Tibial artery (tissue), 4 donors: ENCODE data around the gene CYP46A1.

Source experiments
- DNase-seq, 2 donors: peaks; one replicate each; pipeline ENCODE4 v3.0.0-alpha.2; 2019
- H3K27ac ChIP-seq, 2 donors: fragments of 200-600 bp; sonication (generic) in 1 of 2; 1 replicate in 1 of 2; 2 replicates in 1 of 2; pipeline ENCODE4 v1.5.1; 2018 to 2019; ENCODE audit warnings: mild to moderate bottlenecking in 1 of 2
- H3K27me3 ChIP-seq, 2 donors: fragments of 200-600 bp; sonication (generic) in 1 of 2; one replicate each; pipeline versions ENCODE4 v1.5.1 to v1.6.0; 2016 to 2019
- H3K36me3 ChIP-seq, 3 donors: fragments of 200-600 bp; sonication (generic) in 2 of 3; one replicate each; pipeline ENCODE4 v1.5.1; 2016 to 2019; ENCODE audit warnings: mild to moderate bottlenecking in 2 of 3
- H3K4me1 ChIP-seq, 4 donors: fragments of 200-600 bp; sonication (generic) in 2 of 4; 1 replicate in 3 of 4; 2 replicates in 1 of 4; pipeline ENCODE4 v1.5.1; 2016 to 2019
- H3K4me3 ChIP-seq, 2 donors: fragments of 200-600 bp; sonication (generic) in 1 of 2; 1 replicate in 1 of 2; 2 replicates in 1 of 2; pipeline ENCODE4 v1.5.1; 2018 to 2019; ENCODE audit warnings: mild to moderate bottlenecking in 2 of 2
- H3K9me3 ChIP-seq, 3 donors: fragments of 200-600 bp; sonication (generic) in 1 of 3; one replicate each; pipeline ENCODE4 v1.5.1; 2016 to 2019
- CTCF ChIP-seq, 2 experiments: fragments of 200-600 bp in 1 of 2; fragments of 450-650 bp in 1 of 2; IDR thresholded peaks; one replicate each; pipeline ENCODE4 v1.5.1; 2017 to 2019; ENCODE audit warnings: antibody characterized with exemption in 2 of 2, mild to moderate bottlenecking in 1 of 2, moderate library complexity in 1 of 2
- intact Hi-C: fragments of 100-400 bp; cut with DNase I; formaldehyde crosslinking; loops from one replicate; pipeline ENCODE4 v1.15.0; 2023; ENCODE audit warnings: low total_unique reads

CYP46A1 gene

GRCh38 chr14:99731547-99732435 lies 47.7 kb downstream of the CYP46A1 start:
- no peak for TF ChIP-seq CTCF (IDR thresholded peaks at IDR 0.05)
- DNase-seq, result peak in 1 of 2 donors; percentile 64
- Histone ChIP-seq H3K27ac (peak overlapping the region in 1 of 2 donors; percentile 27), H3K27me3 (peaks cover 0 to 15% of the 10 kb centered on the region in 2 donors), H3K36me3 (no peaks in the 10 kb centered on the region), H3K9me3 (no peaks in the 10 kb centered on the region), H3K4me1 (peaks cover 0 to 50% (median 22%) of the 10 kb centered on the region in 4 donors), H3K4me3 (no peak overlapping the region)
- intact Hi-C loops, result no loop called here

GRCh38 chr14:99732436-99733210 lies 48.5 kb downstream of the CYP46A1 start:
- H3K27ac ChIP-seq, result no peak overlapping the region
- peaks cover 0 to 58% (median 30%) of the 10 kb centered on the region in 4 donors for H3K4me1 ChIP-seq
- peaks cover 0 to 7% of the 10 kb centered on the region in 2 donors for H3K27me3 ChIP-seq
- no peaks in the 10 kb centered on the region for H3K36me3 ChIP-seq
- no peak for TF ChIP-seq CTCF (IDR thresholded peaks at IDR 0.05)
- no peak overlapping the region for H3K4me3 ChIP-seq
- intact Hi-C loops, result no loop called here
- DNase-seq, result peak; percentile 19 to 67
- no peaks in the 10 kb centered on the region for H3K9me3 ChIP-seq

GRCh38 chr14:99733211-99733539 lies 49.1 kb downstream of the CYP46A1 start:
- no peak for DNase-seq
- no peak overlapping the region for H3K4me3 ChIP-seq
- H3K27me3 ChIP-seq, result peaks cover 0 to 3% of the 10 kb centered on the region in 2 donors
- H3K4me1 ChIP-seq, result peaks cover 0 to 63% (median 35%) of the 10 kb centered on the region in 4 donors
- intact Hi-C loops, result no loop called here
- H3K9me3 ChIP-seq, result no peaks in the 10 kb centered on the region
- H3K27ac ChIP-seq, result no peak overlapping the region
- no peaks in the 10 kb centered on the region for H3K36me3 ChIP-seq
- no peak for TF ChIP-seq CTCF (IDR thresholded peaks at IDR 0.05)

- Histone ChIP-seq H3K27ac (peak overlapping the region in 1 of 2 donors; percentile 6), H3K36me3 (no peaks in the 10 kb centered on the region), H3K9me3 (no peaks in the 10 kb centered on the region), H3K27me3 (no peaks in the 10 kb centered on the region), H3K4me1 (peaks cover 0 to 66% (median 41%) of the 10 kb centered on the region in 4 donors), H3K4me3 (no peak overlapping the region)
- DNase-seq, result peak; percentile 57 to 79
- no peak for TF ChIP-seq CTCF (IDR thresholded peaks at IDR 0.05)
- intact Hi-C loops, result no loop called here
Observed at GRCh38 chr14:99733540-99734405, 49.7 kb downstream of the CYP46A1 start.

DNA sequence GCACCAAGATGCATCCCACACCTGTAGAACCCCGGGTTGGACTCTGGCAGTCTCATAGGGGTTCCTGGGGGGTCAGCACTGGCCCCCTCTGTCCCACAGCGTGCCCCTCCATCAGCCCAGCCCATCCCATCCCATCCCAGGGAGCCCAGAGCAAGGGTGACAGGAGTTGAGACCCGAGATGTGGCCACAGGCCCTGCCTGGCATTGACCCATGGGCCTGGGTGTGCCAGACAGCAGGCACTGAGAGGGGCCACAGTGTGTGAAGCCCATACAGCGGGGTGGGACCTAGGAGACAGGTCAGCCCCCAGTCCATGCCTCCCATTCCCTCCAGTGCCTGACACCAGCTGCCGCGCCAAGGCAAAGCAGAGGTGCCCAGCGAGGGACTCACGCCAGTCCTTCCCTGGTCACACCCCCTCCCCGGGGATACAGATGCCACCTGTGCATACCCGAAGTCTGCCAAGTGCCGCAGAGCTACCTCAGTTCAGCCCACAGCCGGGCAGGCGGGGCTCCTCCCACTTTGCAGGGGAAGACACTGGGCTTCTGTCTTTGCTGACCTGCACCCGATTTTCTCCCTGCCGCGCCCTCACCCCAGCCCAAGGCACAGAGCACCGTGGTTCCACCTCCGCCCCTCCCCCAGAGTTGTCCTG lies 50.4 kb downstream of the CYP46A1 start:
- intact Hi-C loops, result loop anchor here (5.0 kb wide), 1 partner anchor 58 kb away; the partner anchor contains the start of gene EML1
- H3K27ac ChIP-seq, result peak overlapping the region in 1 of 2 donors; percentile 6
- H3K4me3 ChIP-seq, result no peak overlapping the region

More for the DNA sequence above, 50.4 kb downstream of the CYP46A1 start:
- H3K4me1 ChIP-seq, result peaks cover 0 to 66% (median 41%) of the 10 kb centered on the region in 4 donors
- TF ChIP-seq CTCF (IDR thresholded peaks at IDR 0.05), result no peak
- H3K27me3 ChIP-seq, result no peaks in the 10 kb centered on the region
- peak; percentile 16 to 63 for DNase-seq
- no peaks in the 10 kb centered on the region for H3K36me3 ChIP-seq
- no peaks in the 10 kb centered on the region for H3K9me3 ChIP-seq
